Esophagus muscularis mucosa (tissue), 4 donors: Measurements from ENCODE around the gene SPHK1. TPM values are rescaled to one million over a fixed set of nuclear protein-coding genes. Genes with fewer than 3 reads are reported as not detected.

Source experiments
- DNase-seq: peaks from one replicate; pipeline ENCODE4 v3.0.0-alpha.2; 2017; ENCODE audit errors: extremely low spot score
- H3K27ac ChIP-seq, 4 donors: fragments of 200-600 bp; sonication (generic); replicated peaks in 1 of 4; 1 replicate in 3 of 4; 2 replicates in 1 of 4; pipeline ENCODE4 v1.5.1; 2016 to 2019; ENCODE audit warnings: mild to moderate bottlenecking in 1 of 4
- H3K27me3 ChIP-seq, 4 donors: fragments of 200-600 bp; sonication (generic); one replicate each; pipeline versions ENCODE4 v1.5.1 to v1.6.0; 2016 to 2019
- H3K36me3 ChIP-seq, 4 donors: fragments of 200-600 bp; sonication (generic); one replicate each; pipeline ENCODE4 v1.5.1; 2016 to 2019
- H3K4me1 ChIP-seq, 4 donors: fragments of 200-600 bp; sonication (generic); one replicate each; pipeline ENCODE4 v1.5.1; 2016 to 2019
- H3K4me3 ChIP-seq, 4 donors: fragments of 200-600 bp; sonication (generic); 1 replicate in 2 of 4; 2 replicates in 2 of 4; pipeline ENCODE4 v1.5.1; 2016 to 2019; ENCODE audit warnings: mild to moderate bottlenecking in 4 of 4, moderate library complexity in 1 of 4
- H3K9me3 ChIP-seq, 4 donors: fragments of 200-600 bp; sonication (generic); 1 replicate in 3 of 4; 2 replicates in 1 of 4; pipeline ENCODE4 v1.5.1; 2016 to 2019
- EP300 ChIP-seq: sonication (generic); formaldehyde crosslinking; IDR thresholded peaks from one replicate; pipeline ENCODE4 v1.6.1; 2017; ENCODE audit warnings: antibody characterized with exemption
- POLR2A ChIP-seq: fragments of 450-650 bp; IDR thresholded peaks from one replicate; pipeline ENCODE4 v1.6.1; 2017; ENCODE audit warnings: antibody characterized with exemption, moderate library complexity, mild to moderate bottlenecking, low read depth
- POLR2AphosphoS5 ChIP-seq, 2 donors: sonication (generic); formaldehyde crosslinking; IDR thresholded peaks; one replicate each; pipeline ENCODE4 v1.6.1; 2017; ENCODE audit warnings: antibody characterized with exemption in 2 of 2
- WGBS: methylation state at CpG from one replicate; pipeline ENCODE4 v1.1.5; 2018; 5-methylcytosine and 5-hydroxymethylcytosine counted together
- intact Hi-C: fragments of 100-400 bp; cut with DNase I; formaldehyde crosslinking; loops from one replicate; pipeline ENCODE4 v1.15.1; 2023
- small RNA-seq, 3 donors: library from RNA; depleted of rRNA; stranded (forward); fragments of <200 nt; gene quantifications; one replicate each; pipeline ENCODE3, GENCODE V24; 2016
- total RNA-seq, 4 donors: library from RNA; depleted of rRNA; stranded (reverse); fragments of >200 nt; gene quantifications; one replicate each; pipeline versions ENCODE4 v1.1.0 to v1.2.1, GENCODE V29; 2016
- TF ChIP-seq, protein P1 (sequence below), 3 experiments: fragments of 200-600 bp in 2 of 3; fragments of 450-650 bp in 1 of 3; sonication (generic) in 2 of 3; IDR thresholded peaks; one replicate each; pipeline ENCODE4 v1.5.1; 2017 to 2019; ENCODE audit warnings: antibody characterized with exemption in 3 of 3, mild to moderate bottlenecking in 2 of 3, moderate library complexity in 1 of 3

Gene SPHK1
- total RNA-seq, 4 donors from 2014 or later = 10.8 to 33.8 (median 16.5) TPM

GRCh38 chr17:76434870-76435269 is 50.5 kb downstream of the SPHK1 start:
- Histone ChIP-seq H3K27ac (no peak overlapping the region), H3K27me3 (no peaks in the 10 kb centered on the region), H3K4me1 (peaks cover 0 to 32% (median 2%) of the 10 kb centered on the region in 4 donors), H3K9me3 (no peaks in the 10 kb centered on the region), H3K36me3 (peaks cover 0 to 7% (median 1%) of the 10 kb centered on the region in 4 donors), H3K4me3 (no peak overlapping the region)
- WGBS = 86% methylated on average over 7 of the region's 7 CpGs
- no peak for DNase-seq
- intact Hi-C loops = no loop called here
- TF ChIP-seq EP300 (no peak), POLR2AphosphoS5 (IDR thresholded peaks at IDR 0.05) (no peak), POLR2A (no peak)
- TF ChIP-seq, protein P1, sequence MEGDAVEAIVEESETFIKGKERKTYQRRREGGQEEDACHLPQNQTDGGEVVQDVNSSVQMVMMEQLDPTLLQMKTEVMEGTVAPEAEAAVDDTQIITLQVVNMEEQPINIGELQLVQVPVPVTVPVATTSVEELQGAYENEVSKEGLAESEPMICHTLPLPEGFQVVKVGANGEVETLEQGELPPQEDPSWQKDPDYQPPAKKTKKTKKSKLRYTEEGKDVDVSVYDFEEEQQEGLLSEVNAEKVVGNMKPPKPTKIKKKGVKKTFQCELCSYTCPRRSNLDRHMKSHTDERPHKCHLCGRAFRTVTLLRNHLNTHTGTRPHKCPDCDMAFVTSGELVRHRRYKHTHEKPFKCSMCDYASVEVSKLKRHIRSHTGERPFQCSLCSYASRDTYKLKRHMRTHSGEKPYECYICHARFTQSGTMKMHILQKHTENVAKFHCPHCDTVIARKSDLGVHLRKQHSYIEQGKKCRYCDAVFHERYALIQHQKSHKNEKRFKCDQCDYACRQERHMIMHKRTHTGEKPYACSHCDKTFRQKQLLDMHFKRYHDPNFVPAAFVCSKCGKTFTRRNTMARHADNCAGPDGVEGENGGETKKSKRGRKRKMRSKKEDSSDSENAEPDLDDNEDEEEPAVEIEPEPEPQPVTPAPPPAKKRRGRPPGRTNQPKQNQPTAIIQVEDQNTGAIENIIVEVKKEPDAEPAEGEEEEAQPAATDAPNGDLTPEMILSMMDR (IDR thresholded peaks at IDR 0.05) = no peak

DNA sequence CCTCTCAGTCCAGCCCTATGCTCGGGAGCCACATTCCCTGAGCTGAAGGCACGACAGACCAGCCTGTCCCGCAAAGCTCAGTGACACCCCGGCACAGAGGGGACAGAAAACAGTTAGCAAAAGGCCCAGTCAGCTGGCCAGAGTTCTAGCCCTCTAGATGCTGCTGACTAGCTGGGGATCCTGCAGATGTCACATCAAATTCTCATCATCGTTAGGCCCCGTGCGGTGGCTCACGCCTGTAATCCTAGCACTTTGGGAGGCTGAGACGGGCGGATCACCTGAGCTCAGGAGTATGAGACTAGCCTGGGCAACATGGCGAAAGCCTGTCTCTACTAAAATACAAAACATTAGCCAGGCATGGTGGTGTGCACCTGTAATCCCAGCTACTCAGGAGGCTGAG is 51.3 kb downstream of the SPHK1 start:
- Histone ChIP-seq H3K27me3 (no peaks in the 10 kb centered on the region), H3K36me3 (peaks cover 0 to 7% (median 1%) of the 10 kb centered on the region in 4 donors), H3K4me3 (no peak overlapping the region), H3K9me3 (no peaks in the 10 kb centered on the region), H3K4me1 (peaks cover 0 to 28% (median 2%) of the 10 kb centered on the region in 4 donors), H3K27ac (no peak overlapping the region)
- TF ChIP-seq POLR2A (no peak), POLR2AphosphoS5 (IDR thresholded peaks at IDR 0.05) (no peak), EP300 (no peak)
- TF ChIP-seq, protein P1 (IDR thresholded peaks at IDR 0.05) = no peak
- 97% methylated on average over 11 of the region's 11 CpGs for WGBS
- intact Hi-C loops = no loop called here
- DNase-seq = no peak

Small RNA genes within 50 kb of the gene (small RNA-seq; reads per million reads assigned to genes)
- 0 reads per million in 3 donors for gene RNU6-24P

Other genes starting within 250 kb of the SPHK1 start
- gene FOXJ1, start 243.4 kb upstream of the SPHK1 start, total RNA-seq = under 1 TPM in 1 of 4 donors, not detected in 3; 0.32 TPM
- gene RNF157, start 144.1 kb upstream of the SPHK1 start, total RNA-seq = 1 to 10 TPM; 2.1 to 8.1 (median 4.8) TPM
- gene UBALD2, start 119.3 kb upstream of the SPHK1 start, total RNA-seq = 10 to 100 TPM in 3 of 4 donors, 1 to 10 TPM in 1; 9.1 to 16.2 (median 12.4) TPM
- gene QRICH2, start 76.3 kb upstream of the SPHK1 start, total RNA-seq = 1 to 10 TPM; 1.7 to 2.6 (median 2.1) TPM
- gene PRPSAP1, start 30.7 kb upstream of the SPHK1 start, total RNA-seq = 10 to 100 TPM; 37.3 to 71.4 (median 50.4) TPM
- gene UBE2O, start 68.5 kb downstream of the SPHK1 start, total RNA-seq = 10 to 100 TPM; 14.1 to 21.7 (median 19.0) TPM
- not detected for gene AANAT, start 83.0 kb downstream of the SPHK1 start, total RNA-seq
- gene RHBDF2, start 116.8 kb downstream of the SPHK1 start, total RNA-seq = 10 to 100 TPM; 12.9 to 22.5 (median 15.4) TPM
- 10 to 100 TPM; 10.8 to 23.5 (median 20.7) TPM for gene CYGB, start 153.1 kb downstream of the SPHK1 start, total RNA-seq
- gene PRCD, start 155.4 kb downstream of the SPHK1 start, total RNA-seq = 1 to 10 TPM; 1.2 to 5.1 (median 3.8) TPM
- 10 to 100 TPM in 2 of 4 donors, 1 to 10 TPM in 2; 8.7 to 17.8 (median 13.3) TPM for gene ST6GALNAC2, start 201.3 kb downstream of the SPHK1 start, total RNA-seq